ENCODE measurements around the gene NMNAT2.

- TF ChIP-seq CTCF (conservative IDR thresholded peaks at IDR 0.05; ENCODE audit: low read depth in 2 of 2) (peak; percentile 17 to 39; a peak in 3 of 4 replicates), JUNB (IDR thresholded peaks at IDR 0.05; ENCODE audit: unreplicated experiment) (peak; percentile 38), EZH2phosphoT487 (IDR thresholded peaks at IDR 0.05; ENCODE audit: unreplicated experiment) (no peak), NANOG (IDR thresholded peaks at IDR 0.05; ENCODE audit: borderline replicate concordance) (no peak)
Measured at GRCh38 chr1:183331091-183331742, 87.0 kb downstream of the NMNAT2 start.
